NCI-H2081 treated with DMSO at 0.1 percent for 48 hours (cell line): Measurements from ENCODE around the gene TACC2.
A peak's percentile ranks its signal among the peaks of the same experiment; 100 is the strongest.

Experiments used
- DNase-seq: peaks from one replicate; lab custom pipeline; 2025; lab: John Stamatoyannopoulos, UW

TACC2 gene

GRCh38 chr10:122144199-122144598, 155.2 kb downstream of the TACC2 start:
- DNase-seq = no peak

GRCh38 chr10:122145113-122145512, 156.2 kb downstream of the TACC2 start:
- DNase-seq = no peak

GRCh38 chr10:122147663-122148062, 158.7 kb downstream of the TACC2 start:
- no peak for DNase-seq

GRCh38 chr10:122148876-122149560, 160.1 kb downstream of the TACC2 start:
- no peak for DNase-seq

GRCh38 chr10:122149561-122150505, 160.9 kb downstream of the TACC2 start:
- DNase-seq = no peak

- no peak for DNase-seq
These were observed 162.2 kb downstream of the TACC2 start for GRCh38 chr10:122151121-122151694.

GRCh38 chr10:122152544-122152943, 163.6 kb downstream of the TACC2 start:
- DNase-seq = no peak

GRCh38 chr10:122154031-122154544, 165.1 kb downstream of the TACC2 start:
- no peak for DNase-seq

GRCh38 chr10:122154545-122155366, 165.8 kb downstream of the TACC2 start:
- DNase-seq = no peak

- DNase-seq = no peak
These were observed 168.5 kb downstream of the TACC2 start for GRCh38 chr10:122157451-122157850.

- no peak for DNase-seq
These were observed 169.4 kb downstream of the TACC2 start for GRCh38 chr10:122158362-122158761.

- DNase-seq = no peak
These were observed 170.4 kb downstream of the TACC2 start for GRCh38 chr10:122159141-122159970.

GRCh38 chr10:122161795-122162194, 172.8 kb downstream of the TACC2 start:
- DNase-seq = no peak

GRCh38 chr10:122162671-122163173, 173.8 kb downstream of the TACC2 start:
- DNase-seq = no peak

GRCh38 chr10:122163174-122164022, 174.4 kb downstream of the TACC2 start:
- peak; percentile 7 for DNase-seq

GRCh38 chr10:122164023-122164601, 175.1 kb downstream of the TACC2 start:
- no peak for DNase-seq

GRCh38 chr10:122164815-122165483, 176.0 kb downstream of the TACC2 start:
- no peak for DNase-seq

- DNase-seq = no peak
These were observed 176.7 kb downstream of the TACC2 start for GRCh38 chr10:122165484-122166276.
